Inferior parietal cortex (tissue), 1 donor: ENCODE data around the gene DNAJC8.

Experiments
- DNase-seq: peaks from one replicate; pipeline ENCODE4 v3.0.0-alpha.2; 2016; ENCODE audit errors: extremely low spot score

Gene DNAJC8

GRCh38 chr1:28200234-28200873 is 32.5 kb downstream of the DNAJC8 start:
- no peak for DNase-seq

- no peak for DNase-seq
Observed at GRCh38 chr1:28199328-28200233, 33.2 kb downstream of the DNAJC8 start.

- DNase-seq, result no peak
Observed at GRCh38 chr1:28197682-28198415, 35.0 kb downstream of the DNAJC8 start.

GRCh38 chr1:28196330-28196729 is 36.5 kb downstream of the DNAJC8 start:
- DNase-seq, result no peak

GRCh38 chr1:28195780-28196179 is 37.0 kb downstream of the DNAJC8 start:
- no peak for DNase-seq

GRCh38 chr1:28194326-28195035 is 38.3 kb downstream of the DNAJC8 start:
- DNase-seq, result no peak

- DNase-seq, result no peak
Observed at GRCh38 chr1:28193701-28194161, 39.1 kb downstream of the DNAJC8 start.

GRCh38 chr1:28190996-28191645 is 41.7 kb downstream of the DNAJC8 start:
- DNase-seq, result no peak

GRCh38 chr1:28190337-28190979 is 42.4 kb downstream of the DNAJC8 start:
- DNase-seq, result no peak

GRCh38 chr1:28185071-28185470 is 47.8 kb downstream of the DNAJC8 start:
- DNase-seq, result no peak

- no peak for DNase-seq
Observed at GRCh38 chr1:28180306-28181305, 52.2 kb downstream of the DNAJC8 start.

GRCh38 chr1:28178690-28179485 is 53.9 kb downstream of the DNAJC8 start:
- no peak for DNase-seq

- no peak for DNase-seq
Observed at GRCh38 chr1:28176492-28177470, 56.0 kb downstream of the DNAJC8 start, which contains the start of gene PTAFR. Gene PTAFR, minus strand, starts transcription at chr1:28176690. Its CDS starts 25,669 bp downstream, at chr1:28151021.

- no peak for DNase-seq
Observed at GRCh38 chr1:28175955-28176485, 56.8 kb downstream of the DNAJC8 start.

GRCh38 chr1:28173980-28174297 is 58.9 kb downstream of the DNAJC8 start:
- DNase-seq, result no peak

- peak; percentile 50 for DNase-seq
Observed at GRCh38 chr1:28173151-28173979, 59.5 kb downstream of the DNAJC8 start.
